T-cell (primary cell): ENCODE results near the gene ZDHHC15. TPM values are rescaled to one million over a fixed set of nuclear protein-coding genes. Genes with fewer than 3 reads are reported as not detected.
A peak's percentile ranks its signal among the peaks of the same experiment; 100 is the strongest.
"Not testable (repeated sequence)": the region's sequence is repeated elsewhere in the genome, so short reads cannot be mapped to it uniquely, and the experiment has no call there.

Source experiments
- ATAC-seq, 4 experiments: fragments of 200-7000 bp in 3 of 4; fragments of 150-1000 bp in 1 of 4; cut with Tn5 transposase; replicated peaks in 1 of 4; 1 replicate in 3 of 4; 2 replicates in 1 of 4; pipeline ENCODE4 v1.10.0; 2021; ENCODE audit warnings: moderate library complexity in 3 of 4, mild to moderate bottlenecking in 2 of 4, moderate number of reproducible peaks in 1 of 4
- CTCF ChIA-PET, 2 donors: fragments of 300-600 bp; sonication (Branson Sonifier 250); formaldehyde crosslinking; loops; one replicate each; lab custom pipeline; 2022; ENCODE audit warnings: antibody characterized with exemption in 2 of 2; lab: Charles Lee
- POLR2A ChIA-PET, 2 donors: fragments of 300-600 bp; sonication (Branson Sonifier 250); formaldehyde crosslinking; loops; one replicate each; lab custom pipeline; 2022; ENCODE audit warnings: antibody characterized with exemption in 2 of 2; lab: Charles Lee
- DNase-seq, 35 experiments: peaks; one replicate each; pipeline versions ENCODE4 v3.0.0 to v3.0.0-alpha.2; 2013 to 2023
- H3K27ac ChIP-seq: one replicate; pipeline ENCODE4 v1.5.1; 2013; ENCODE audit warnings: low read length
- H3K27me3 ChIP-seq, 2 experiments: replicated peaks in 1 of 2; 1 replicate in 1 of 2; 2 replicates in 1 of 2; pipeline versions ENCODE4 v1.6.1 to v1.7.0; 2013; ENCODE audit warnings: low read length in 1 of 2, mixed read lengths in 1 of 2; ENCODE audit not compliant: control insufficient read depth in 2 of 2, insufficient read depth in 2 of 2; ENCODE audit errors: extremely low read depth in 1 of 2
- H3K36me3 ChIP-seq, 2 donors: 1 replicate in 1 of 2; 2 replicates in 1 of 2; pipeline versions ENCODE4 v1.6.1 to v1.7.0; 2013; ENCODE audit warnings: low read length in 1 of 2; ENCODE audit not compliant: control insufficient read depth in 2 of 2, insufficient read depth in 1 of 2; ENCODE audit errors: extremely low read depth in 1 of 2
- H3K4me1 ChIP-seq, 2 experiments: 1 replicate in 1 of 2; 2 replicates in 1 of 2; pipeline versions ENCODE4 v1.6.1 to v1.7.0; 2013; ENCODE audit warnings: low read length in 2 of 2, mixed read lengths in 1 of 2; ENCODE audit not compliant: insufficient read depth in 2 of 2, control insufficient read depth in 1 of 2; ENCODE audit errors: extremely low read depth in 1 of 2
- H3K4me3 ChIP-seq, 2 donors: 1 replicate in 1 of 2; 2 replicates in 1 of 2; pipeline versions ENCODE4 v1.5.1 to v1.7.0; 2013; ENCODE audit warnings: mild to moderate bottlenecking in 2 of 2, low read length in 1 of 2, moderate library complexity in 1 of 2; ENCODE audit not compliant: control insufficient read depth in 1 of 2; ENCODE audit errors: extremely low read depth in 1 of 2
- H3K9me3 ChIP-seq: 2 replicates; pipeline ENCODE4 v1.7.0; 2013
- H3K27ac Mint-ChIP-seq, 2 donors: one replicate each; pipeline ENCODE4 v1.8.0; 2020 to 2021; ENCODE audit warnings: mild to moderate bottlenecking in 2 of 2, mixed read lengths in 2 of 2
- H3K27me3 Mint-ChIP-seq, 2 donors: one replicate each; pipeline ENCODE4 v1.8.0; 2021 to 2022; ENCODE audit warnings: mixed read lengths in 2 of 2
- H3K36me3 Mint-ChIP-seq: one replicate; pipeline ENCODE4 v1.8.0; 2021; ENCODE audit warnings: mixed read lengths
- H3K4me1 Mint-ChIP-seq, 3 donors: one replicate each; pipeline ENCODE4 v1.8.0; 2020 to 2022; ENCODE audit warnings: mixed read lengths in 3 of 3, mild to moderate bottlenecking in 1 of 3
- H3K4me3 Mint-ChIP-seq, 3 donors: one replicate each; pipeline ENCODE4 v1.8.0; 2020 to 2022; ENCODE audit warnings: mild to moderate bottlenecking in 3 of 3, mixed read lengths in 3 of 3, moderate library complexity in 3 of 3
- H3K9me3 Mint-ChIP-seq, 3 donors: one replicate each; pipeline ENCODE4 v1.8.0; 2020 to 2022; ENCODE audit warnings: mixed read lengths in 3 of 3
- WGBS: methylation state at CpG from one replicate; pipeline ENCODE4 v1.1.5; 2013; ENCODE audit warnings: missing lambda C conversion rate; ENCODE audit not compliant: insufficient coverage; 5-methylcytosine and 5-hydroxymethylcytosine counted together
- total RNA-seq, 35 experiments: library from RNA in 6 of 35; stranded (reverse) in 6 of 35; fragments of 120-200 nt in 1 of 35; gene quantifications; one replicate each; pipeline versions ENCODE4 v1.2.1 to v1.2.4 and lab custom pipeline; 2013 to 2026

The ZDHHC15 gene, protein sequence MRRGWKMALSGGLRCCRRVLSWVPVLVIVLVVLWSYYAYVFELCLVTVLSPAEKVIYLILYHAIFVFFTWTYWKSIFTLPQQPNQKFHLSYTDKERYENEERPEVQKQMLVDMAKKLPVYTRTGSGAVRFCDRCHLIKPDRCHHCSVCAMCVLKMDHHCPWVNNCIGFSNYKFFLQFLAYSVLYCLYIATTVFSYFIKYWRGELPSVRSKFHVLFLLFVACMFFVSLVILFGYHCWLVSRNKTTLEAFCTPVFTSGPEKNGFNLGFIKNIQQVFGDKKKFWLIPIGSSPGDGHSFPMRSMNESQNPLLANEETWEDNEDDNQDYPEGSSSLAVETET
- total RNA-seq (under 1 TPM; 0.13 to 0.75 (median 0.35) TPM), total RNA-seq (lab: John Stamatoyannopoulos, UW) (0.21 to 2.0 (median 0.80) reads per million in 29 experiments)
- total RNA-seq (2013), result 0.26 TPM

DNA sequence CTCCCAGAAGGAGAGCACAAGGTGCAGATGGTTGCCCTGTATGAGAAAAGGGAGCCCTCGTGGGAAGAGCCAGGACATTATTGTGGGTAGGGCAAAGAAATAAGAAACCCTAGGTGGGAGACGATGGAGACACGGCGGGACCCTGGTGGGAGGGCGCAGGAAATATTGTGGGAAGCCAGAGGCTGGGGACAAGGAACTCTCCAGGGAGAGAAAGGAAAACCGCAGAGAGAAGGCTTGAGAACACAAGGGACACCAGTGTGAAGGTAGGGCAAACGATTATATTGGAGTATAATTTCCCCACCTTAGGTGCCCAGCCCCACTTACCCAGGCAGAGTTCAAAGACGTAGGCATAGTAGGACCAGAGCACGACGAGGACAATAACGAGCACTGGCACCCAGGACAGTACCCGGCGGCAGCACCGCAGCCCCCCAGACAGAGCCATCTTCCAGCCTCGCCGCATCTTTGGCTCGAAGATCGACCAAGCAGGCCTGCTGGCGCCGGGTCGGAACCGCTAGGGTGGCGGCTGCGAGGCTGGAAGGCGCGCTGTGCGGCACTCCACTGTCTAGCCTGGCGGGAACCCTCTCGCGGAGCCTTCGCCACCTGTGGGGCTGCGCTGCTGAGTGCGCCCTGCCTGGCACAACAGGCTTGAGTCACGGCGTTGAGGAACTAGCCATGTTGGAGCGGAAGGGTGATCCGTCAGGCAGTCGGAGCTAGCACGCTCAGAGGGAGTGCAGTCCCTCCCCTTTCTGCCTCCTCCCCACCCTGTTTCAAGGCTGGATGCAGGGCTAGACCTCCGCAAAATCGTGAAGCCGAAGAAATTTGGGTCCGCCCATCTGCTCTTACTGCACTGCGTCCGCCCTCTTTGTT is at the start of gene ZDHHC15:
ZDHHC15 (minus strand) TSS at position 473 of the 867 bp plus-strand sequence; CDS start at position 460, 13 bp downstream.
- Histone ChIP-seq H3K4me1 (peaks cover 0 to 3% of the 10 kb centered on the region in 2 experiments), H3K27ac (peak within 1 kb of the TSS; percentile 18), H3K27me3 (no peaks in the 10 kb centered on the region), H3K9me3 (no peaks in the 10 kb centered on the region), H3K4me3 (peak within 1 kb of the TSS; percentile 49 to 68), H3K36me3 (no peaks in the 10 kb centered on the region)
- ChIA-PET CTCF (no interaction called here), POLR2A (interaction anchor here in 1 of 2 donors (0.6 kb wide), 1 partner anchor 21 kb away, joined by 3 read pairs; no protein-coding TSS in a partner anchor)
- ATAC-seq, result peak; percentile 84 to 93 (median 92)
- H3K27ac Mint-ChIP-seq, result peak within 1 kb of the TSS; percentile 56 to 78
- H3K9me3 Mint-ChIP-seq, result no peaks in the 10 kb centered on the region
- DNase-seq, result peak in 34 of 35 experiments; percentile 1 to 59 (median 39)
- H3K4me3 Mint-ChIP-seq, result peak within 1 kb of the TSS; percentile 74 to 86 (median 78)
- 6% methylated on average over 25 of the region's 45 CpGs for WGBS
- H3K27me3 Mint-ChIP-seq, result peaks cover 0 to 2% of the 10 kb centered on the region in 2 donors
- H3K36me3 Mint-ChIP-seq, result no peaks in the 10 kb centered on the region
- H3K4me1 Mint-ChIP-seq, result peaks cover 13 to 28% (median 15%) of the 10 kb centered on the region in 3 donors

DNA sequence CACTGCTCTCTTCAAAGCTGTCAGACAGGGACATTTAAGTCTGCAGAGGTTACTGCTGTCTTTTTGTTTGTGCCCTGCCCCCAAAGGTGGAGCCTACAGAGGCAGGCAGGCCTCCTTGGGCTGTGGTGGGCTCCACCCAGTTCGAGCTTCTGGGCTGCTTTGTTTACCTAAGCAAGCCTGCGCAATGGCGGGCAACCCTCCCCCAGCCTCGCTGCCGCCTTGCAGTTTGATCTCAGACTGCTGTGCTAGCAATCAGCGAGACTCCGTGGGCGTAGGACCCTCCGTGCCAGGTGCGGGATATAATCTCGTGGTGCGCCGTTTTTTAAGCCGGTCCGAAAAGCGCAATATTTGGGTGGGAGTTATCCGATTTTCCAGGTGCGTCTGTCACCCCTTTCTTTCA is 37.7 kb upstream of the ZDHHC15 start:
- H3K4me3 Mint-ChIP-seq, DNase-seq, POLR2A ChIA-PET, H3K27ac Mint-ChIP-seq, H3K4me1 ChIP-seq, H3K4me3 ChIP-seq, H3K27ac ChIP-seq, H3K4me1 Mint-ChIP-seq, ATAC-seq, H3K9me3 Mint-ChIP-seq, H3K9me3 ChIP-seq, H3K36me3 ChIP-seq, H3K36me3 Mint-ChIP-seq, CTCF ChIA-PET, H3K27me3 Mint-ChIP-seq, H3K27me3 ChIP-seq: not testable (repeated sequence)
- WGBS, result no CpG with 5 or more reads among the region's 18 CpGs

DNA sequence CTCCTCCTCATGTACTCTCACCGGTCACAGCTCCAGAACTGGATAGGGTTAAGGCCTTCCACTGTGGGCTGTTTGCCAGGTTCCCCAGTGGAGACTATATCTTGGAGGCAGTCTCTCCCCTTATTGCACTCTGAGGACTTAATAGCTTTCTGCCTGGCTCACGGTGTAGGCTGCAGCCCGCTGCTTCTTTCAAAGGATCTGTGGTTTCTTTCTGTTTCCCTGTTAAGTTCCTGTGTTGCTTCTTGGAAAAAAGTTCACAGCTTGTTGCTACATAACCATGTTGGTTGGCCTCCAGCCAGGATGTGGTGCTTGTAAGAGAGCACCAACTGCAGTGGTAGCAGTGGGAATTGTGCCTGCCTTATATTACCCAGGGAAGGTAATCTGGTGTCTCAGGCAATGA is 24.9 kb upstream of the ZDHHC15 start:
- H3K27me3 Mint-ChIP-seq, result peaks cover 0 to 13% of the 10 kb centered on the region in 2 donors
- DNase-seq (no peak), ATAC-seq (no peak)
- no peaks in the 10 kb centered on the region for H3K4me1 ChIP-seq
- peaks cover 0 to 5% (median 0%) of the 10 kb centered on the region in 3 donors for H3K9me3 Mint-ChIP-seq
- no peak overlapping the region for H3K4me3 ChIP-seq
- peaks cover 0 to 2% of the 10 kb centered on the region in 2 experiments for H3K27me3 ChIP-seq
- no peak overlapping the region for H3K27ac ChIP-seq
- H3K9me3 ChIP-seq, result no peaks in the 10 kb centered on the region
- H3K4me1 Mint-ChIP-seq, result peaks cover 0 to 10% (median 0%) of the 10 kb centered on the region in 3 donors
- CTCF ChIA-PET, result no interaction called here
- POLR2A ChIA-PET, result no interaction called here
- no peaks in the 10 kb centered on the region for H3K36me3 ChIP-seq
- no CpG with 5 or more reads among the region's 3 CpGs for WGBS
- H3K36me3 Mint-ChIP-seq, result peaks cover 5% of the 10 kb centered on the region
- H3K27ac Mint-ChIP-seq, result no peak overlapping the region
- no peak overlapping the region for H3K4me3 Mint-ChIP-seq

DNA sequence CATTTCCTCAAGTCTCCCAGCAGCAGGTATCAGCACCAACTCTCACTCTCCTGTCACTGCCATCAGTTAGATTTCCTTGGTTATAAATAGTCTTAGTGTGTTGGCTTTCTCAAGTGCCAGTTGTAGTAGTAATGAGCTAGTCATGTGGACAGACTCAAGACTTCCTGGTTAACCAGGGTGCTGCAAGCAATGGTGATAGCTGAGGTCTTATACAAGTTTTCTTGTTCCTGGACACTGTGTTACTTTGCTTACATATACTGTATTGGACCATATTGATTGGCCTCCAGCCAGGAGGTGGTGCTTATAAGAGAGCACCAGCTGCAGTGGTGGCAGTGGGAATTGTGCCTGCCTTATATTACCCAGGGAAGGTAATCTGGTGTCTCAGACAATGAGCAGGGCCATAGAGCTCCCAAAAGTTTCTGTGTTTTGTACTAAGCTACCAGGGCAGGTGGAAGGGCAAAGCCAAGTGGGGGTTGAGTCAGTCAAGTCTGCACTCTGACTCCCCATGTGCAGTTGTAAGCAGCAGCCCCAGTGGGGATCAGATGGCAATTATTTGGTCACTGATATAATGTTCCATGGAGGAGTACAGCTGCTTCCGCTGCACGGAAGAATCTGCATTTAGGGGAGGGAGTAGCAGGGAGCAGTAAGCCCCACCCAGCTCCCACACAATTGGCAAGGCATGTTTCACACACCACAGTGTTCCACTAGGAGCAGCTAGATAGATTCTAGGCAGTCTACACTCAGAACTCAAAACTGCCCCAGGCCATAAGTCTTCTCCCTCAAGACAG is 24.1 kb upstream of the ZDHHC15 start:
- H3K9me3 Mint-ChIP-seq, result peaks cover 0 to 5% (median 0%) of the 10 kb centered on the region in 3 donors
- CTCF ChIA-PET, result interaction anchor here in 1 of 2 donors (0.5 kb wide), 1 partner anchor 29 kb away, joined by 3 read pairs; no protein-coding TSS in a partner anchor
- no CpG with 5 or more reads among the region's 2 CpGs for WGBS
- peaks cover 5% of the 10 kb centered on the region for H3K36me3 Mint-ChIP-seq
- H3K36me3 ChIP-seq, result no peaks in the 10 kb centered on the region
- peaks cover 0 to 2% of the 10 kb centered on the region in 2 experiments for H3K27me3 ChIP-seq
- H3K27me3 Mint-ChIP-seq, result peaks cover 0 to 17% of the 10 kb centered on the region in 2 donors
- POLR2A ChIA-PET, result no interaction called here
- H3K4me3 Mint-ChIP-seq, result no peak overlapping the region
- H3K4me3 ChIP-seq, result no peak overlapping the region
- H3K27ac ChIP-seq, result no peak overlapping the region
- no peak for DNase-seq
- no peaks in the 10 kb centered on the region for H3K4me1 ChIP-seq
- no peak for ATAC-seq
- no peaks in the 10 kb centered on the region for H3K9me3 ChIP-seq
- no peak overlapping the region for H3K27ac Mint-ChIP-seq
- H3K4me1 Mint-ChIP-seq, result peaks cover 0 to 10% (median 0%) of the 10 kb centered on the region in 3 donors

DNA sequence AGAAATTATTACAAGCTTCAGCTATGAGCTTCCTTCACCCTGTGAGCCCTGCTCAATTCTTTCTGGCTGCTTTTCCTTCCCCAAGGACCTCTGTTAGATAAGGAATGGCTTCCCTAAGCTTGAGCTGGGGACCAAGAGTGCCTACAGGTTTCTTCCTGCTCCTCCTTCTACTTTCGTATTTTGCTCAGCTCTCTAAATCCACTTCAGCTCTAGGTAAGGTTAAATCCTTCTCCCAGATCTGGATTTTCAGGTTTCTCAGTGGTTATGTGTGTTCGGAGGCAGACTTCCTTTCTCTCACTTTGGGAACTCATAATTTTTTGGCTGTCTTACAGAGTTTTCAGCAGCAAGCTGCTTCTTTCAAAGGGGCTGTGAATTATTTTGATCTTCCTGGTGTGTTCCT is 21.9 kb upstream of the ZDHHC15 start:
- H3K27me3 Mint-ChIP-seq, result peaks cover 0 to 17% of the 10 kb centered on the region in 2 donors
- H3K4me1 ChIP-seq, result no peaks in the 10 kb centered on the region
- no peak overlapping the region for H3K4me3 Mint-ChIP-seq
- H3K27ac ChIP-seq, result no peak overlapping the region
- peaks cover 5% of the 10 kb centered on the region for H3K36me3 Mint-ChIP-seq
- H3K27ac Mint-ChIP-seq, result no peak overlapping the region
- no peaks in the 10 kb centered on the region for H3K9me3 ChIP-seq
- no peaks in the 10 kb centered on the region for H3K36me3 ChIP-seq
- peaks cover 0 to 10% (median 0%) of the 10 kb centered on the region in 3 donors for H3K4me1 Mint-ChIP-seq
- H3K9me3 Mint-ChIP-seq, result no peaks in the 10 kb centered on the region
- DNase-seq, result no peak
- no peak overlapping the region for H3K4me3 ChIP-seq
- POLR2A ChIA-PET, result no interaction called here
- CTCF ChIA-PET, result interaction anchor here in 1 of 2 donors (0.6 kb wide), 1 partner anchor 98 kb away, joined by 7 read pairs; no protein-coding TSS in a partner anchor
- no CpG with 5 or more reads among the region's 2 CpGs for WGBS
- ATAC-seq, result no peak
- H3K27me3 ChIP-seq, result peaks cover 0 to 2% of the 10 kb centered on the region in 2 experiments
